Stimulated activated CD8-positive, alpha-beta memory T cell treated with anti-CD3 and anti-CD28 coated beads, Interleukin-12 subunit alpha, Interleukin-12 subunit beta, amount 100 ng/mL, for 24 hours (primary cell): ENCODE data around the gene TMEM120A.

Source experiments
- DNase-seq: peaks from one replicate; pipeline ENCODE4 v3.0.0-alpha.2; 2020; ENCODE audit errors: extremely low read depth

The TMEM120A gene

DNA sequence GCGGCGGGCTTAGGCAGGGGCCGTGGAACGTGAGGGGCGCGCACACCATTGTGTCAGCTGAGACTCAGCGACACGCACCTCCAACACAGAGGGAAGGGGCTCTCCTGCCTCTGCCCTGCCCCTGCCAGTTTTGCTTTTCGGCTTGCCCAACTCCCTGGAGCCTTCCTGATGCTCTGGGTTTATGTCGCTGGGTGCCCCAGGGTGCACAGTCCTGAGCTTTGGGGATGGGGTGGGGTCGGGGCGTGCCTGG, 13.3 kb downstream of the TMEM120A start:
- no peak for DNase-seq

- no peak for DNase-seq
Measured at GRCh38 chr7:75980430-75981202, 13.8 kb downstream of the TMEM120A start.

- no peak for DNase-seq
Measured at GRCh38 chr7:75979759-75980429, 14.5 kb downstream of the TMEM120A start.

GRCh38 chr7:75977743-75978142, 16.7 kb downstream of the TMEM120A start:
- no peak for DNase-seq

DNA sequence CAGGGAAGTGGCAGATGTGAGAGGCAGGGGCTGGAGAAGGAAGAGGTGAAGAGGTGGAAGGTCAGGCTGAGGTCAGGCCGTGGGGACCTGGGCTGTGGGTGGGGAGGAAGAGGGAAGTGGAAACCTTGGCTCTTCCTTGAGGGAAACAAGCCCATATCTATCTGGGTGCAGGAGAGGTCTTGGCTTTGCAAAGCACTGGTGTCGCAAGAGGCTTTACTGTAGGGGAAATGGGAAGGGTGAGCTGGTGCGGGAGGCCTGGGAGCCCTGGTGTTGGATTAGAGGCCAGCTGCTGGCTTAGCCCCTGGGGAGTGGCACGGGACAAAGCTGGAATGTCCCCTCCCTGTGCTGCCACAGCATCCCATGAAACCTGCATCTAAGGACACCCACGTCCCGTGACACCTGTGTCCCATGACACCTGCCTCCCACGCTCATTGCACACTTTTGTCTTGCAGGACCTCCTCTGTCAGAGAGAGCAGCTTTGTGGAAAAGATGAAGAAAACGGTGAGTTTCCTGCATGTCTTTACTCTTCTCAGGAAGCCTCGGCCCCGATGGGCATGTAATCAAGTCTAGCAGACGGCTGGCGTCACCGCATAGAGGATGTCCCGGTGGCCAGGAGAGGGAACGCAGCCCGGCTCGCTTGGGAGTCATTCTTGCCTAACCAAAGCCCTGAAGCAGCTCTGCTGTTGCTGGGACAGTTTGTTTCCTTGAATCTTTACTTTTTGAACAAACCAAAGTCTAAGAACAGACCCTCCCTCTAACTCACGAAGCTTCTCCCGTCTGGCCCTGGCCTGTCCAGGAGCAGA, 22.2 kb downstream of the TMEM120A start:
- no peak for DNase-seq

GRCh38 chr7:75971309-75971960, 23.0 kb downstream of the TMEM120A start:
- DNase-seq, result no peak

GRCh38 chr7:75969704-75970498, 24.5 kb downstream of the TMEM120A start:
- no peak for DNase-seq

DNA sequence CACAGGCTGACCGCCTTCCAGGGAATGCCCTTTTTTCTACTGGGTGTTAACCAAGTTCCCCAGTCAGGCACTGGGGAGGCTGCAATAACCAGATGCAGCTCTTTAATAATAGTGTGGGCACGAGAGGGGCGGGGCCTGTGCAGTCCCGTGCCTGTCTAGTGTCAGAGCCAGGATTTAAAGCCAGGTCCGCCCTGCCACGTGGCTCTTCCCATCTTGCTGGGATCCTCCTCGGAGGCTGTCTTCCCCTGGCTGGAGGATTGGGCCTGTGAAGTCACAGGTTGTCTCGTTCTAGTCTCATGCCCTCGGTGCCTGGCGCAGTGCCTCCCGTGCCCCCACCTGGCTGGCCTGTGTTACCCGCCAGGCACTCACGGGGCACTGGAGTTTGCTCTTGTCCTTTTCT, 25.2 kb downstream of the TMEM120A start:
- DNase-seq, result no peak

GRCh38 chr7:75968561-75969001, 25.8 kb downstream of the TMEM120A start:
- no peak for DNase-seq

- DNase-seq, result no peak
Measured at GRCh38 chr7:75968012-75968411, 26.4 kb downstream of the TMEM120A start.

GRCh38 chr7:75967487-75967997, 26.9 kb downstream of the TMEM120A start:
- DNase-seq, result no peak

DNA sequence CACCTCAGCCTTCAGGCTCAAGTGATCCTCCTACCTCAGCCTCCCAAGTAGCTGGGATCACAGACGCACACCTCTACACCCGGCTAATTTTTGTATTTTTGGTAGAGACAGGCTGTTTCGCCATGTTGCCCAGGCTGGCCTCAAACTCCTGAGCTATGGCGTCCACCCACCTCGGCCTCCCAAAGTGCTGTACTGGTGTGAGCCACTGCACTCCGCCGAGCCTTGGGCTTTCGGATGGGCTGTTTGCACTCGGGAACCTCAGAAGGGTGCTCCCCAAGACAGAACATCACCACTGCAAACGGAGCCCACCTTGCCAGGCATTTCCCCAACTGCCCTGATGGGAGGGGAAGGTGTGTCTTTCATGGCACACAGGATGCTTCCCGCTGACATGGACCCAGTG, 27.3 kb downstream of the TMEM120A start:
- no peak for DNase-seq

DNA sequence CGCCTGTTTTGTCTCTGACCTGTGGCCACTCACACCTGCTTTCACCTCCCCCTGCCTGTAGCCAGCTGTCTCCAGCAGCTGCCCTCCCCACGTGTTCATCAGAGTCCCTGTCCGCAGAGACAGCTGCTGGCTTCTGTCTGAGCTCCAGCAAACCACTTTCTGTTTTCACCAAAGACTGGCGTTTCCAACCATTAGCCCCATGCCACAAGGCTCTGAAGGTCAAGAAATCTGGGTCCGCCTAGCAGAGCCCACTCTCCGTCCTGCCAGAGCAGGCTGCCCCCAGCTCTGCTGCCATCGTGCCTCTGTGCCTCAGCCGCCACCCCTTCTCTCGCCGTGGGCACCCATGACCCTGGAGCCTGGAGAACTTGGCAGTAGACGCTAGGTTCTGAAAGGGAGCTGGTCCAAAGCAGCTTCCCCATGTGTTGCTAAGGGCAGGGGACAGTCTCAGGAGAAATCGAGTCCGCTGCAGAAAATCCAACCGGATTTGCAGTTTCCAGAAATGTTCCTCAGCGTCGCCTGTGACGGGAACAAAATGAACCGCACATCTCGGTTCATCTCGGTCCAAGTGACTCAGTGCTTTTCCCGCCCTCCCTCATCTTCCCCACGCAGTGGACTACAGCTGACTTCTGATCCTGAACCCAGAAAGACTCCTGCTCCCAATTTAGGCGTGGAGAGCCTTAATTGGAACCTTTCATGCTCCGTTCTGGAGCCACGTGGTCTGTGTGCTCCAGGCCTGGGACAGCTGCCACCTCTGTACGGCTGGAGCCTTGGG, 28.0 kb downstream of the TMEM120A start:
- no peak for DNase-seq

DNA sequence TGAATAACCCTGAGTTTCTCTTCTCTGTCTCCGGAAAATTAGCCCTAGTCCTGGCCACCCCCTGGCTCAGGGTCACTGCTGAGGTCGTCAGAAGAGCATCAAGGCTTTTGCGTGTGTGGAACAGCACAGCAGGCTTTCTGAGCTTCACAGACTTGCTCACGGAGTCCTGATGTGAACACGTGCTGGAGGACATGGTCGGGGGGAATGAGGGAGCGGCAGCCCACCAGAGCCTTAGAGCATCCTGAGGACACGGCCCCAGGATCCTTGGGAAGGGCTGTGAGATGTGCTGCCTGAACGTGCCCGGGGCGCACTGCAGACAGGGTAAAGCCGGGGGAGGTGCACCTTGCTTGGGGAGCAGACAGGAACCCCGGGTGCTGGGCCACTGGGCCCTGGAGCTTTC, 28.8 kb downstream of the TMEM120A start:
- DNase-seq, result no peak

GRCh38 chr7:75963381-75963995, 30.9 kb downstream of the TMEM120A start:
- no peak for DNase-seq

- DNase-seq, result no peak
Measured at GRCh38 chr7:75962607-75963380, 31.6 kb downstream of the TMEM120A start.

- DNase-seq, result no peak
Measured at GRCh38 chr7:75961218-75961617, 33.2 kb downstream of the TMEM120A start.

- DNase-seq, result no peak
Measured at GRCh38 chr7:75960372-75960771, 34.0 kb downstream of the TMEM120A start.
